Stomach (tissue), 9 donors: ENCODE results near the gene RSRC1. TPM values are rescaled to one million over a fixed set of nuclear protein-coding genes. Genes with fewer than 3 reads are reported as not detected.

ENCODE experiments used
- DNase-seq, 2 donors: peaks; one replicate each; pipeline versions ENCODE4 v3.0.0 to v3.0.0-alpha.2; 2013 to 2019
- H3K27ac ChIP-seq, 5 donors: fragments of 200-600 bp in 4 of 5; sonication (generic) in 4 of 5; one replicate each; pipeline ENCODE4 v1.5.1; 2013 to 2019; ENCODE audit warnings: mild to moderate bottlenecking in 1 of 5, moderate library complexity in 1 of 5
- H3K27me3 ChIP-seq, 3 donors: fragments of 200-600 bp; sonication (generic); one replicate each; pipeline ENCODE4 v1.5.1; 2017 to 2019; ENCODE audit warnings: mixed run types in 1 of 3
- H3K36me3 ChIP-seq, 4 donors: fragments of 200-600 bp; sonication (generic); 1 replicate in 3 of 4; 2 replicates in 1 of 4; pipeline ENCODE4 v1.5.1; 2016 to 2019
- H3K4me1 ChIP-seq, 4 donors: fragments of 200-600 bp; sonication (generic); one replicate each; pipeline ENCODE4 v1.5.1; 2016 to 2019
- H3K4me3 ChIP-seq, 4 donors: fragments of 200-600 bp; sonication (generic) in 3 of 4; one replicate each; pipeline ENCODE4 v1.5.1; 2016 to 2019; ENCODE audit warnings: mild to moderate bottlenecking in 1 of 4
- H3K9me3 ChIP-seq, 4 donors: fragments of 200-600 bp; sonication (generic); one replicate each; pipeline ENCODE4 v1.5.1; 2016 to 2019
- CTCF ChIP-seq, 7 experiments: fragments of 450-650 bp in 4 of 7; fragments of 200-600 bp in 3 of 7; sonication (generic) in 3 of 7; IDR thresholded peaks; one replicate each; pipeline ENCODE4 v1.5.1; 2016 to 2019; ENCODE audit warnings: antibody characterized with exemption in 7 of 7, control low read depth in 2 of 7, mild to moderate bottlenecking in 1 of 7
- EP300 ChIP-seq: sonication (generic); formaldehyde crosslinking; IDR thresholded peaks from one replicate; pipeline ENCODE4 v1.6.1; 2017; ENCODE audit warnings: antibody characterized with exemption
- POLR2A ChIP-seq, 4 donors: fragments of 450-650 bp; IDR thresholded peaks; one replicate each; pipeline ENCODE4 v1.6.1; 2016; ENCODE audit warnings: antibody characterized with exemption in 4 of 4, control low read depth in 2 of 4, mild to moderate bottlenecking in 1 of 4, moderate library complexity in 1 of 4
- POLR2AphosphoS5 ChIP-seq, 3 donors: sonication (generic); formaldehyde crosslinking; IDR thresholded peaks; one replicate each; pipeline ENCODE4 v1.6.1; 2016; ENCODE audit warnings: antibody characterized with exemption in 3 of 3
- WGBS, 5 donors: extraction: QIAGEN DNeasy Blood & Tissue Kit in 3 of 5; methylation state at CpG; one replicate each; pipeline versions ENCODE4 v1.1.5 to v1.1.7; 2013 to 2018; 5-methylcytosine and 5-hydroxymethylcytosine counted together
- intact Hi-C: fragments of 100-400 bp; cut with DNase I; formaldehyde crosslinking; loops from one replicate; pipeline ENCODE4 v1.15.1; 2023; ENCODE audit warnings: low total_unique reads
- polyA plus RNA-seq, 3 donors: library from polyadenylated mRNA; stranded (reverse); fragments of 200-250 nt; gene quantifications; one replicate each; pipeline ENCODE4 v1.2.3, GENCODE V29; 2013
- total RNA-seq, 5 donors: library from RNA; depleted of rRNA; stranded (reverse); fragments of >200 nt; gene quantifications; one replicate each; pipeline versions ENCODE4 v1.1.0 to v1.2.3, GENCODE V29; 2014 to 2016
- donor health status: healthy with polysubstance abuse.
- donor health status: Bipolar disorder and iron deficiency.
- donor health status: healthy.

The RSRC1 gene
- total and polyA plus RNA-seq, 8 donors = 1.7 to 502 (median 12.0) TPM

- Histone ChIP-seq H3K4me1 (no peaks in the 10 kb centered on the region), H3K4me3 (no peak overlapping the region), H3K27ac (no peak overlapping the region), H3K36me3 (no peaks in the 10 kb centered on the region), H3K27me3 (no peaks in the 10 kb centered on the region), H3K9me3 (no peaks in the 10 kb centered on the region)
- intact Hi-C loops = no loop called here
- no peak for TF ChIP-seq CTCF (IDR thresholded peaks at IDR 0.05)
- no peak for TF ChIP-seq POLR2A (IDR thresholded peaks at IDR 0.05)
- no peak for TF ChIP-seq EP300
- no peak for TF ChIP-seq POLR2AphosphoS5 (IDR thresholded peaks at IDR 0.05)
- DNase-seq = no peak
These were observed 337.5 kb downstream of the RSRC1 start for GRCh38 chr3:158447408-158447807.

GRCh38 chr3:158451405-158452055 lies 341.6 kb downstream of the RSRC1 start:
- intact Hi-C loops = no loop called here
- no peaks in the 10 kb centered on the region for H3K36me3 ChIP-seq
- whole genome bisulfite sequencing, 5 donors = 38 to 69% (median 57%) methylated on average over 1 of the region's 1 CpG

DNA sequence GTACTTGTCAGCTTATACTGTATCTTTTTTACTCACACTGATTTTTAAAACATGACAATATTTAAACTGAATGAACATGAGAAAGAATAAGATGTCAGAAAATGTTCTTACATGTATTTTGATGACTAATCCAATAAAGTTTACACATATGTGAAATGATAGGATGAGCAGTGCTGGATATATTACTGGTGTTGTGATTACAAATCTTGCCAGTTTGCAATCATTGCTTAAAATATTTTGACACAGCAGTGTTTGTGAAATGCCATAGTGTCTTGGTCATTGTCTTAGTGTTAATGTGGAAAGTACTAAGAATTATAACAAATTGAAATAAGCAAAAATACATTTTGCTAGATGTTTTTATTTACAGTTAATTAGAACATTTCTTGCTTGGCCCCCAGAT lies 342.4 kb downstream of the RSRC1 start:
- intact Hi-C loops = no loop called here
- H3K9me3 ChIP-seq = no peaks in the 10 kb centered on the region
- H3K36me3 ChIP-seq = no peaks in the 10 kb centered on the region
- DNase-seq = no peak
- H3K27ac ChIP-seq = no peak overlapping the region
- TF ChIP-seq CTCF (IDR thresholded peaks at IDR 0.05) = no peak
- no peak for TF ChIP-seq POLR2A (IDR thresholded peaks at IDR 0.05)
- TF ChIP-seq EP300 = no peak
- no peak for TF ChIP-seq POLR2AphosphoS5 (IDR thresholded peaks at IDR 0.05)
- no peak overlapping the region for H3K4me3 ChIP-seq
- H3K4me1 ChIP-seq = no peaks in the 10 kb centered on the region
- no peaks in the 10 kb centered on the region for H3K27me3 ChIP-seq

More at GRCh38 chr3:158451405-158452055, 341.6 kb downstream of the RSRC1 start:
- no peak for DNase-seq
- Histone ChIP-seq H3K27ac (no peak overlapping the region), H3K4me1 (no peaks in the 10 kb centered on the region), H3K27me3 (no peaks in the 10 kb centered on the region), H3K9me3 (no peaks in the 10 kb centered on the region), H3K4me3 (no peak overlapping the region)
- TF ChIP-seq POLR2A (IDR thresholded peaks at IDR 0.05) (no peak), POLR2AphosphoS5 (IDR thresholded peaks at IDR 0.05) (no peak), EP300 (no peak), CTCF (IDR thresholded peaks at IDR 0.05) (no peak)

DNA sequence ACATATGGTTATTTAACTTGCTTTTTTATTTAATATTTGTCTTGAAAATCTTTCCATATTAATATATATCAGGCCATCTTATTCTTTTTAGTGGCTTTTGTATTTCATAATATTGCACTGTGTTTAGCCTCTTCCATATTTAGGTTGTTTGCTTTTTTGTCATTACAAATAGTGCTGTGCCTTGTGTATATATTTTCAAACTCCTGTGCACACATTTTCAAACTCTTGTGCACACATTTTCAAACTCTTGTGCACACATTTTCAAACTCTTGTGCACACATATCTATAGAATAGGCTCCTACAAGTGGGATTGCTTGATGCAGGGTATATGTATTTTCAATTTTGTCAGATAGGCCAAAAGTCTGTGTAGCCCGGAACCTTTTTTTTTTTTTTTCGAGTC lies 343.1 kb downstream of the RSRC1 start:
- Histone ChIP-seq H3K9me3 (no peaks in the 10 kb centered on the region), H3K4me1 (no peaks in the 10 kb centered on the region), H3K4me3 (no peak overlapping the region), H3K36me3 (no peaks in the 10 kb centered on the region), H3K27me3 (no peaks in the 10 kb centered on the region), H3K27ac (no peak overlapping the region)
- no peak for DNase-seq
- 64 to 87% (median 78%) methylated on average over 2 of the region's 2 CpGs for WGBS, 5 donors
- TF ChIP-seq CTCF (IDR thresholded peaks at IDR 0.05) = no peak
- no peak for TF ChIP-seq EP300
- no peak for TF ChIP-seq POLR2A (IDR thresholded peaks at IDR 0.05)
- TF ChIP-seq POLR2AphosphoS5 (IDR thresholded peaks at IDR 0.05) = no peak
- intact Hi-C loops = no loop called here
